Peyer's patch (tissue), 4 donors: Measurements from ENCODE around the gene RGS9BP.

ENCODE experiments used
- CTCF ChIP-seq, 6 experiments: fragments of 450-650 bp in 4 of 6; fragments of 200-600 bp in 2 of 6; sonication (generic) in 1 of 6; IDR thresholded peaks; one replicate each; pipeline ENCODE4 v1.5.1; 2017 to 2019; ENCODE audit warnings: antibody characterized with exemption in 6 of 6, mild to moderate bottlenecking in 3 of 6, moderate library complexity in 1 of 6
- POLR2A ChIP-seq, 2 donors: fragments of 450-650 bp; IDR thresholded peaks; one replicate each; pipeline ENCODE4 v1.5.1; 2017; ENCODE audit warnings: antibody characterized with exemption in 2 of 2, mild to moderate bottlenecking in 2 of 2, moderate library complexity in 2 of 2

GRCh38 chr19:32720936-32721250 lies 45.2 kb downstream of the RGS9BP start:
- TF ChIP-seq CTCF (IDR thresholded peaks at IDR 0.05) = no peak
- no peak for TF ChIP-seq POLR2A (IDR thresholded peaks at IDR 0.05)
